H1 (cell line): Measurements from ENCODE around the gene PTPN7. TPM values are rescaled to one million over a fixed set of nuclear protein-coding genes. Genes with fewer than 3 reads are reported as not detected.

ENCODE experiments used
- CHD1 ChIP-seq: IDR thresholded peaks from 2 replicates; pipeline ENCODE4 v1.6.1; 2012; ENCODE audit warnings: low read depth, low read length, improper control_type of control experiment
- GABPA ChIP-seq: IDR thresholded peaks from 2 replicates; pipeline ENCODE4 v1.6.1; 2011; ENCODE audit warnings: mild to moderate bottlenecking, low read length, moderate library complexity, borderline replicate concordance; ENCODE audit not compliant: insufficient read depth
- NRF1 ChIP-seq: IDR thresholded peaks from 2 replicates; pipeline ENCODE4 v1.6.1; 2011; ENCODE audit warnings: mild to moderate bottlenecking, low read depth, low read length, improper control_type of control experiment
- RXRA ChIP-seq: IDR thresholded peaks from 2 replicates; pipeline ENCODE4 v1.6.1; 2011; ENCODE audit warnings: low read depth, mild to moderate bottlenecking, low read length, moderate library complexity; ENCODE audit not compliant: insufficient read depth
- USF2 ChIP-seq: IDR thresholded peaks from 2 replicates; pipeline ENCODE4 v1.6.1; 2011; ENCODE audit warnings: low read length, improper control_type of control experiment
- polyA plus RNA-seq, 7 experiments: library from polyadenylated mRNA; depleted of rRNA in 3 of 7; stranded (reverse) in 5 of 7; unstranded in 2 of 7; fragments of >200 nt in 5 of 7; fragments of 200-250 nt in 2 of 7; gene quantifications; 1 replicate in 5 of 7; 2 replicates in 1 of 7; 4 replicates in 1 of 7; pipeline versions ENCODE4 v1.2.1 to v1.2.3, GENCODE V29; 2011 to 2013; ENCODE audit warnings: missing spikeins in 2 of 7, mixed read lengths in 2 of 7
- total RNA-seq: library from RNA; stranded (reverse); fragmentation: NEBNext Ultra II Directional; extraction: Animal tissue kit (Norgen Biotek cat#: 25700); gene quantifications from 2 replicates; pipeline ENCODE4 v1.2.1, GENCODE V29; 2021

Gene PTPN7
- total and polyA plus RNA-seq, 2 of the 8 experiments (the other 6 are each of a cell fraction or from before 2014, with no cell fraction given) = 0.20 TPM; not detected in 1

- TF ChIP-seq USF2 (no peak), RXRA (no peak), NRF1 (no peak), GABPA (no peak), CHD1 (no peak)
These were observed 49.4 kb downstream of the PTPN7 start (continued) for GRCh38 chr1:202110977-202111376.
